ENCODE data around the gene MALT1.

DNA sequence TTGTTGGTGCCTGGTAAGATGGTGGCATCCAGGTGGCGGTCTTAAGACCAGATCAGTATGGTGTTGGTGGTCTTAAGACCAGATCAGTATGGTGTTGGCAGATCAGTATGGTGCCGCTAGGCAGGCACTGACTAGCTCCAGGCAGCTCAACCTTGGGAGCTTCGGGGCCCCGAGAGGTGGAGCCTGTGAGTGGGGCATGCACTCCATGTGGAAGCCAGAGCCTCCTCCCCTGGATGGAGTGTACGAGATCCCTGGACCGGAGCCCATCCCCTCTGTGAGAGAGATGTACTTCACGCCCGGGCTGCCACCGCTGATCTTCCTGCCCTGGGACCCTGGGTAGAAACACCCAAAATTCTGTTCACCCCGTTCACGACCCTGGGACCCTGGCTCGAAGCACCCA is 19.0 kb downstream of the MALT1 start:
- TF ChIP-seq RBM34 (IDR thresholded peaks at IDR 0.05; ENCODE audit: borderline replicate concordance, insufficient read depth, low read length) (no peak), ZBED1 (IDR thresholded peaks at IDR 0.05) (no peak), ZNF589 (CRISPR knock-in tag; IDR thresholded peaks at IDR 0.05; ENCODE audit: low read depth) (no peak), ZNF644 (tag; IDR thresholded peaks at IDR 0.05; ENCODE audit: low read depth) (no peak), LCOR (CRISPR knock-in tag; IDR thresholded peaks at IDR 0.05) (no peak), ZNF384 (IDR thresholded peaks at IDR 0.05; ENCODE audit: low read depth, low read length) (no peak), YY1 (IDR thresholded peaks at IDR 0.05; ENCODE audit: borderline replicate concordance in 1 of 3, control insufficient read depth in 1 of 3, extremely low read depth in 1 of 3, insufficient read depth in 3 of 3, insufficient read length in 1 of 3, insufficient replicate concordance in 2 of 3, low read depth in 1 of 3, low read length in 2 of 3) (no peak), RFX7 (CRISPR knock-in tag; IDR thresholded peaks at IDR 0.05) (no peak), SMC3 (conservative IDR thresholded peaks at IDR 0.05; ENCODE audit: insufficient read depth, low read depth, low read length) (no peak), MTF1 (CRISPR knock-in tag; IDR thresholded peaks at IDR 0.05; ENCODE audit: borderline replicate concordance) (no peak), POLR2A (conservative IDR thresholded peaks at IDR 0.05) (no peak), CBX2 (IDR thresholded peaks at IDR 0.05; ENCODE audit: insufficient read depth, low read length, poor library complexity, severe bottlenecking) (no peak)
- TF ChIP-seq, protein P1, sequence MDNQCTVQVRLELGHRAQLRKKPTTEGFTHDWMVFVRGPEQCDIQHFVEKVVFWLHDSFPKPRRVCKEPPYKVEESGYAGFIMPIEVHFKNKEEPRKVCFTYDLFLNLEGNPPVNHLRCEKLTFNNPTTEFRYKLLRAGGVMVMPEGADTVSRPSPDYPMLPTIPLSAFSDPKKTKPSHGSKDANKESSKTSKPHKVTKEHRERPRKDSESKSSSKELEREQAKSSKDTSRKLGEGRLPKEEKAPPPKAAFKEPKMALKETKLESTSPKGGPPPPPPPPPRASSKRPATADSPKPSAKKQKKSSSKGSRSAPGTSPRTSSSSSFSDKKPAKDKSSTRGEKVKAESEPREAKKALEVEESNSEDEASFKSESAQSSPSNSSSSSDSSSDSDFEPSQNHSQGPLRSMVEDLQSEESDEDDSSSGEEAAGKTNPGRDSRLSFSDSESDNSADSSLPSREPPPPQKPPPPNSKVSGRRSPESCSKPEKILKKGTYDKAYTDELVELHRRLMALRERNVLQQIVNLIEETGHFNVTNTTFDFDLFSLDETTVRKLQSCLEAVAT (IDR thresholded peaks at IDR 0.05) = no peak
- TF ChIP-seq, protein P2, sequence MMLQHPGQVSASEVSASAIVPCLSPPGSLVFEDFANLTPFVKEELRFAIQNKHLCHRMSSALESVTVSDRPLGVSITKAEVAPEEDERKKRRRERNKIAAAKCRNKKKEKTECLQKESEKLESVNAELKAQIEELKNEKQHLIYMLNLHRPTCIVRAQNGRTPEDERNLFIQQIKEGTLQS (IDR thresholded peaks at IDR 0.05) = no peak
- TF ChIP-seq, protein P2 (CRISPR knock-in tag; conservative IDR thresholded peaks at IDR 0.05) = no peak

All from K562 (cell line).